GM03348 (cell line): ENCODE data around the gene HHATL.

Experiments used
- DNase-seq: peaks from one replicate; pipeline ENCODE4 v3.0.0; 2012; ENCODE audit warnings: low spot score

Gene HHATL

DNA sequence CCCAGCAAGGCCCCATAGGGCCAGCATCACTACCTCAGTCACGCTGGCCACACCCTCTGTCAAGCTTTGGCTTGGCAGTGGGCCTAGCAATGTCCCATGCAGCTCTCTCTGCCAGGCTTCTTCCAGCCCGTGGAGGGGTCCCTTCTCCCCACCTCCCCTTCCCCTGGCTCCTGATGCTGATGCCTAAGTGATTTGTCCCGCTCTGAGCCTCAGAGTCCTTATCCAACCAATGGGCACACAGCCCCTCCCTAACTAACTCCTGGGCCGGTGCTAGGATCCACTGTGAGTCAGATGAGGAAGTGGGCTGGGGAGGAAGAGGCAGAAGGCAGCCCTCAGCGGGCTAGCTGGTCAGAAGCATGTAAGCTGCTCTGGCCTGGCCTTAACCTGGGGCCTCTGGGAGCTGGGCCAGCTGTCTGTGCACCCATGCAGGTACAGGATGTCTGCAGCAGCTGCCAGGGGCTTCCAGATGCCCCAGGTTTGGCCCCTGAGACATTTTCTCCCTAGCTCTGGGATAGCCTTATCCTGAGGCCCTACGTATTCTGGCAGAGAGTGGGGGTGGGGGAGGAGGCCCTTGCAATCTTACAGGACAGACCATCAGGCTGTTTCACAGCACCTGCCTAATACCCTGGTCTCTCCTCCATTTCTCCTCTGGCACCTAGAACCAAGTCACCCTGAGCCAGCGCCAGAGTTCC lies 49.8 kb downstream of the HHATL start:
- DNase-seq: peak; percentile 86

DNA sequence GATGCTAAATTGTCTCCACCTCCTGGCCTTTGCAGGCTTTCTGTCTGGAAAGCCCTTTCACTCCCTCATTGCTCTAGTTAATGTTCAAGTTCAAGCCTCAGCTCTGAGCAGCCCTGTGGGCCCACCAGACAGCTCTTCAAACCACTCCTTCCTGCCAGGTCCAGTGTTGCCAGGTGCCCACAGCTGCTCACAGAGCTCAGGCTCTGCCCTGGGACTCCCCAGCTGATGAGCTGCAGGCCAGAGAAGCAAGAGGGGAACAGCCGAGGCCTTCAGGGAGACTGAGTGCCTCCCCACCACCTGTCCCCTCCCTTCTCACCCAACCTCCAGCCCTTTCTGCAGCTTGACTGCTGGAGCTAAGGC lies 50.4 kb downstream of the HHATL start:
- DNase-seq: no peak

DNA sequence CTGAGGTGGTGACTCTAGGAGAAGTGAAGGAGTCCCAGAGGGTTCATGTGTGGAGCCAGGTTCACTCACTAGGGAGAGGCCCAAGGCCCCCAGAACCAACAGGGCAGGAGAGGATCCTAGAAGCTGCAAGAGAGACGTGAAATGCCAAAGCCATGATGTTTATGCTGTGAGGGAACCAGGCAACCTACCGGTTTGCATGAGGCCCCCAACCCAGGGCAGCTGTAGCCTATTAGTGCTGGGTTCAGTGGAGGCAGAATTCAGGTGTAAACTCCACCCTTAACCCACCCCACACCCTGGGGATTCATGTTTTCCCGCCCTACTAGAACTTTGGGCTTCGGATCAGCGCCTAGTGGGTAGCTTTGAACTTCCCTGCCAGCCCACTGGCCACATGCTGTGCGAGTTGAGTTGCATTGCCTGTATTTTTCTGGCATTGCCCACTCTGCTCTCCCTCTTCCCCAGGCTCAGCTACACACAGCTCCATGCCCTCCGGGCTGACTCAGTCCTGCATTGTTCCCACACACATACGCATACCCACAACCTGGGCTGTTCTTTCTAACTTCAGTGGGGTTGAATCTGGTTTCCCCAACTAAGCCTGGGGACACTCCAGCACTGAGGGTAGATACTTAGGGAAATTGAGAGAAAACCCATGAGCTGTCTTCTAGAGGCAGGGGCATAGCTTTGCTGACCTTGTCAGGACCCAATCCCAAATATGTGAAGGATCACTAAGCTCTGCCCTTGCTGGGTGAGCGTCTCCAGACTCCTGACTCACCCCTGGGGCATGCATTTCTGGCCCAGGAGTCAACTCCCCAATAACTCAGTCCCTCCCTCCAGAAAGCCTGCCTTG lies 51.1 kb downstream of the HHATL start:
- DNase-seq: peak; percentile 85

DNA sequence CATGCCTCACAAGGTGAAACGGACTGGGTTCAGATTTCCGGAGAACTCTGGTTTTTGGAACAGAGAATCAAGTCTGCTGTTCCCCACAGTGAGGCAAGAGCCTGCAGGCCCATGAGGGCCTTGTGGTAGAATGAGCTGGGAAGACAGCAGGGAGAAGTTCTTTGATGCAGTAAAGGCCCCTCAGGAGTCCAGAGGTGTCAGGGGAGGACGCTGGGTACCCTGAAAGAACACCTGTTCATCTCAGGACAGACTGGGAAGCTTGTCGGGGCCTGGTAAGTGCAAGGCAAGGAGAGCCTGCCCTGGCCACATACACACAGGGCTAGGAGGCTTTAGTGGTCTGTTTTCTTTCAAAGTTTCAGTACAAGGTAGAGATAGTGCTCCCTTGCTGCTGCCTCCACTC lies 52.8 kb downstream of the HHATL start:
- no peak for DNase-seq

DNA sequence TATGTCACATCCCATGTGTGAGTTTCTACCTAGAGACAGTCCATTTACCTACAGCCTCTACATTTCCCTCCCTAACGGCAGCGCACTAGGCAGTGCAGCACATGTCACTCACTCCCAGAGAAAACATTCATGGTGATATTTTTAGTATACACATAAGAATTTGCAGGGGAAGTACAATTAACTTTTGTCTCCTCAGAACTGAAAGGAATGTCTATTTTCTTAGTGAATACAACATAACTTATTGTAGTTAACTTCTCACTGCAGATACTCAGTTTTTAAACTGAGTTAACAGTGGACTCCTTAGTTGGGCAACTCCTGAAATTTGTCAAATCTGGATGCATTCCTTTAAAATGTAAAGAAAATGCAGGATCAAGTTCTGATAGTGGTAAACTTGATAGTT lies 53.6 kb downstream of the HHATL start:
- no peak for DNase-seq

DNA sequence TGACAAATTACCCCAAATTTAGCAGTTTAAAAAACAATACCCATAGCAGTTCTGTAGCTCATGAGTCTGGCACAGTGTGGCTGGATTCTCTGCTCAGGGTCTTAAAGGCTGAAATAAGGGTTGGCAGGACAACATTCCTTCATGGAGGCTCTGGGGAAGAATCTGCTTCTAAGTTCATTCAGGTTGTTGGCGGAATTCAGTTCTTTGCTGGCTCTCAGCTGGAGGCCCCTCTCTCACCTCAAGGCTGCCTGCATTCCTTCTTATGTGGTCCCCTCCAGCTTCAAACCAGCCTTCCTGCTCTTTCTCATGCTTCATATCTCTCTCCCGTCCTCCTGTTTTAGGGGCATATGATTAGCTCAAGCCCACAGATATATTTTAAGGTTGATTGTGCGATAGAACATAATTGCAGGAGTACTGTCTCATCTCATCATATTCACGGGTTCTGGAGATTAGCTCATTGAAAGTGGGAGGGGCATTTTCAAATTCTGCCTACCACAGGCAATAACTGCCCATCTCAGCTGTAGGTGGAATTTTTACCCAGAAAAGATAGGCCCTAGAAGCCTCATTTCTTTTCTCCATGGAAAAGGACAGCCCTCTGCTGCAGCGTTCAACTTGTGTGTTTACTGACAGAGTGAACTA lies 54.7 kb downstream of the HHATL start:
- DNase-seq: no peak
